ENCODE data around the gene MTARC1. TPM values are rescaled to one million over a fixed set of nuclear protein-coding genes. Genes with fewer than 3 reads are reported as not detected.

The MTARC1 gene
- total RNA-seq, 4 donors from 2014 or later = 32.2 to 81.8 (median 36.5) TPM

- Histone ChIP-seq H3K27ac (peak overlapping the region; percentile 45 to 84 (median 63)), H3K36me3 (peaks cover 0 to 27% (median 0%) of the 10 kb centered on the region in 3 donors), H3K27me3 (no peaks in the 10 kb centered on the region), H3K4me3 (peak overlapping the region in 2 of 4 donors; percentile 6 to 13), H3K4me1 (peaks cover 0 to 23% (median 5%) of the 10 kb centered on the region in 4 donors), H3K9me3 (no peaks in the 10 kb centered on the region)
- DNase-seq (ENCODE audit: low spot score in 2 of 2) = no peak
- 50 to 57% methylated on average over 11 of the region's 11 CpGs for WGBS, 2 donors
- no peak for TF ChIP-seq CTCF (IDR thresholded peaks at IDR 0.05)
- TF ChIP-seq POLR2A (IDR thresholded peaks at IDR 0.05) = no peak
- TF ChIP-seq EP300 (IDR thresholded peaks at IDR 0.05) = peak in 1 of 2 donors; percentile 69
These were observed 21.9 kb downstream of the MTARC1 start for GRCh38 chr1:220808345-220809186.

DNA sequence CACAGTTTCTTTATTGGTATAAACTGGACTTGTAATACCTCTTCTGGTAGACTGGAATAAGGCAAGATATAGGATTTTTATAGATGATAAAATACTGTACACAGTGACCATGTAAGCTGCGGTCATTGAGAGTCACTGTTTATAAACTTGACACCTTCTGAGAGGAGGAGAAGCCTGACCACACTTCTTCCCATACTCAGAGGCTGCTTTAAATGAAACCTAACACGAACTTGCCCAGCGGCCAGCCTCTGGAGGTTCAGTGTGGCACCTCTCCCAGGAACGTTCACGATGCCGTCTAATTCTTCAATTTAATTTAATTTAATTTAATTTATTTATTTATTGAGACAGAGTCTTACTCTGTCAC is 22.5 kb downstream of the MTARC1 start:
- Histone ChIP-seq H3K4me3 (no peak overlapping the region), H3K9me3 (no peaks in the 10 kb centered on the region), H3K36me3 (peaks cover 0 to 33% (median 0%) of the 10 kb centered on the region in 3 donors), H3K27me3 (no peaks in the 10 kb centered on the region), H3K27ac (peak overlapping the region; percentile 45 to 84 (median 63)), H3K4me1 (peaks cover 0 to 23% (median 5%) of the 10 kb centered on the region in 4 donors)
- no peak for TF ChIP-seq POLR2A (IDR thresholded peaks at IDR 0.05)
- TF ChIP-seq EP300 (IDR thresholded peaks at IDR 0.05) = no peak
- no peak for TF ChIP-seq CTCF (IDR thresholded peaks at IDR 0.05)
- WGBS, 2 donors = 80 to 83% methylated on average over 6 of the region's 6 CpGs
- DNase-seq (ENCODE audit: low spot score in 2 of 2) = no peak

DNA sequence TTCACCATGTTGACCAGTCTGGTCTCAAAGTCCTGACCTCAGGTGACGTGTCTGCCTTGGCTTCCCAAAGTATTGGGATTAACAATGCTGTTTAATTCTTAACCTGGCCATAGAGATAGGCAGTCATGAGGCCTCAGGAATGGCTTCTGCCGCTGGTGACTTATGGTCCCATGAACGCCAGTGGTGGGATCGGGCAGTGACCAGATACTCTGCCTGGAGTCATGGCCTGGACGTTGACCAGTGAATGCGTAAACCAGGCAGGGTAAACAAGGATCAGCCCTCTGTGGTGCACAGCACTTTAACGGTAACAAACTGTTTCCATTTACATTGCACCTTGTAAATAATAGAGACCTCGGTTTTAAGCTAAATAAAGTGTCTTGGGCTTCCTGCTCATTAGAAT is 23.0 kb downstream of the MTARC1 start:
- no peaks in the 10 kb centered on the region for H3K27me3 ChIP-seq
- DNase-seq (ENCODE audit: low spot score in 2 of 2) = no peak
- no peaks in the 10 kb centered on the region for H3K9me3 ChIP-seq
- H3K4me1 ChIP-seq = peaks cover 0 to 23% (median 5%) of the 10 kb centered on the region in 4 donors
- H3K27ac ChIP-seq = peak overlapping the region in 2 of 4 donors; percentile 74 to 84
- H3K4me3 ChIP-seq = no peak overlapping the region
- peaks cover 0 to 38% (median 0%) of the 10 kb centered on the region in 3 donors for H3K36me3 ChIP-seq
- WGBS, 2 donors = 81 to 87% methylated on average over 8 of the region's 8 CpGs
- no peak for TF ChIP-seq POLR2A (IDR thresholded peaks at IDR 0.05)
- no peak for TF ChIP-seq EP300 (IDR thresholded peaks at IDR 0.05)
- no peak for TF ChIP-seq CTCF (IDR thresholded peaks at IDR 0.05)

DNA sequence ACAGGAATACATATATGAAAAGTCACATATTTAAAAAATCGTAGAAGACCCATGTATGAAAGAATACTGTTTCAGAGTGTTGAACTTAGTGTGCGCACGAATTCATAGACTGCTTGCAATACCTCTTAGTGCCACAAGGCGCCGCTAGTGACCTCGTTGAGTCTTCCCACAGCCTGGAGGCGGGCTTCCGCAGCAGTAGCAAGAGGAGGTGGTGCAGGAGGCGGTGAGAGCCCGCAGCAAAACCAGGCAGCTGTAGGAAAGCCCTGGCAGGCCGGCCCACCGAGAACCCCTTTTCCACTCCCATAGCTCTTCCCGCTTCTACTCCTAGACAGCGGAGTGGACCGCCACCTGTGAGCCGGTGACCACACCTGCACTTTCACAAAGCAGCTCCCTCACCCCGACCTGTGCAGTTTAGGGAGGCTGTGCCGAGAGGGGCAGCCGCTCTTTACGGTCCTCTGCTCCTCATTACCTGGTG is 23.5 kb downstream of the MTARC1 start:
- Histone ChIP-seq H3K27me3 (no peaks in the 10 kb centered on the region), H3K9me3 (no peaks in the 10 kb centered on the region), H3K4me1 (peaks cover 0 to 23% (median 5%) of the 10 kb centered on the region in 4 donors), H3K27ac (peak overlapping the region in 1 of 4 donors; percentile 22), H3K36me3 (peaks cover 0 to 40% (median 0%) of the 10 kb centered on the region in 3 donors), H3K4me3 (peak overlapping the region in 1 of 4 donors; percentile 9)
- peak; percentile 73 to 81 for DNase-seq (ENCODE audit: low spot score in 2 of 2)
- peak; percentile 82 to 89 (median 87) for TF ChIP-seq CTCF (IDR thresholded peaks at IDR 0.05)
- TF ChIP-seq EP300 (IDR thresholded peaks at IDR 0.05) = no peak
- WGBS, 2 donors = 34 to 40% methylated on average over 20 of the region's 20 CpGs

GRCh38 chr1:220810963-220811362 is 24.2 kb downstream of the MTARC1 start:
- Histone ChIP-seq H3K27ac (peak overlapping the region in 1 of 4 donors; percentile 22), H3K27me3 (no peaks in the 10 kb centered on the region), H3K4me1 (peaks cover 0 to 23% (median 5%) of the 10 kb centered on the region in 4 donors), H3K36me3 (peaks cover 0 to 45% (median 0%) of the 10 kb centered on the region in 3 donors), H3K4me3 (no peak overlapping the region), H3K9me3 (no peaks in the 10 kb centered on the region)
- DNase-seq (ENCODE audit: low spot score in 2 of 2) = no peak
- TF ChIP-seq EP300 (IDR thresholded peaks at IDR 0.05) (no peak), POLR2A (IDR thresholded peaks at IDR 0.05) (no peak), CTCF (IDR thresholded peaks at IDR 0.05) (no peak)
- WGBS, 2 donors = 59 to 93% methylated on average over 2 of the region's 2 CpGs
